HCT116 (cell line): ENCODE results near the gene AFAP1L2. TPM values are rescaled to one million over a fixed set of nuclear protein-coding genes. Genes with fewer than 3 reads are reported as not detected.

Source experiments
- ATAC-seq: fragments of 200-7000 bp; cut with Tn5 transposase; 2 replicates; pipeline ENCODE4 v1.9.1; 2020; ENCODE audit warnings: mild to moderate bottlenecking, moderate library complexity
- BruUV-seq: library from RNA; stranded (reverse); fragments of 400-500 nt; replicated peaks from 2 replicates; lab custom pipeline; 2021; lab: Mats Ljungman, UMichigan
- CTCF ChIA-PET: fragments of 300-600 bp; sonication (Branson Sonifier 250); formaldehyde crosslinking; loops from one replicate; lab custom pipeline; 2021; ENCODE audit warnings: antibody characterized with exemption; lab: Charles Lee
- POLR2A ChIA-PET: fragments of 300-600, 350-600 bp; sonication (Branson Sonifier 250); formaldehyde crosslinking; loops from one replicate; lab custom pipeline; 2021; ENCODE audit warnings: antibody characterized with exemption; lab: Charles Lee
- RAD21 ChIA-PET, 2 experiments: fragments of 300-600 bp; sonication (Branson Sonifier 250); formaldehyde crosslinking; loops; one replicate each; lab custom pipeline; 2023; ENCODE audit warnings: low total read pairs in 2 of 2; ENCODE audit not compliant: uncharacterized antibody in 2 of 2, unreplicated experiment in 2 of 2, low non-redundant PET in 1 of 2; lab: Charles Lee
- DNase-seq: peaks from one replicate; pipeline ENCODE4 v3.0.0-alpha.2; 2010; ENCODE audit warnings: low read depth, low spot score
- H2AFZ ChIP-seq: fragments of 200-600 bp; shearing (Covaris generic), sonication (generic); 2 replicates; pipeline ENCODE4 v1.6.1; 2017; ENCODE audit warnings: low read depth, mixed run types, mixed read lengths, antibody characterized with exemption, low read length; ENCODE audit not compliant: poor library complexity, severe bottlenecking
- H3K27ac ChIP-seq: 2 replicates; pipeline ENCODE4 v1.5.1; 2012; ENCODE audit warnings: low read depth, low read length
- H3K27me3 ChIP-seq: fragments of 200-600 bp; sonication (generic); 2 replicates; pipeline ENCODE4 v1.6.1; 2016; ENCODE audit warnings: mixed run types, low read length, mixed read lengths; ENCODE audit not compliant: insufficient read depth
- H3K36me3 ChIP-seq, 2 experiments: fragments of 200-500 bp in 1 of 2; fragments of 200-600 bp in 1 of 2; sonication (Bioruptor generic) in 1 of 2; sonication (generic) in 1 of 2; 2 replicates each; pipeline versions ENCODE4 v1.5.1 to v1.6.1; 2014 to 2016; ENCODE audit warnings: low read length in 2 of 2, inconsistent platforms in 1 of 2, mixed read lengths in 1 of 2, mixed run types in 1 of 2; ENCODE audit not compliant: insufficient read depth in 2 of 2, control insufficient read depth in 1 of 2
- H3K4me1 ChIP-seq, 2 experiments: fragments of 200-600 bp in 1 of 2; sonication (generic) in 1 of 2; 2 replicates each; pipeline versions ENCODE4 v1.5.1 to v1.6.1; 2012 to 2017; ENCODE audit warnings: low read length in 2 of 2, inconsistent platforms in 1 of 2, mild to moderate bottlenecking in 1 of 2, mixed read lengths in 1 of 2, mixed run types in 1 of 2, moderate library complexity in 1 of 2; ENCODE audit not compliant: insufficient read depth in 2 of 2, control insufficient read depth in 1 of 2
- H3K4me2 ChIP-seq: fragments of 200-600 bp; sonication (generic); 2 replicates; pipeline ENCODE4 v1.6.1; 2017; ENCODE audit warnings: mixed run types, low read length, mixed read lengths
- H3K4me3 ChIP-seq, 2 experiments: fragments of 200-600 bp in 1 of 2; sonication (generic) in 1 of 2; replicated peaks in 1 of 2; 2 replicates each; pipeline ENCODE4 v1.5.1; 2011 to 2016; ENCODE audit warnings: low read length in 2 of 2, control low read depth in 1 of 2, low read depth in 1 of 2, mild to moderate bottlenecking in 1 of 2, mixed read lengths in 1 of 2, mixed run types in 1 of 2
- H3K79me2 ChIP-seq: fragments of 200-600 bp; sonication (generic); 2 replicates; pipeline ENCODE4 v1.6.1; 2017; ENCODE audit warnings: mild to moderate bottlenecking, mixed run types, low read length, moderate library complexity, mixed read lengths; ENCODE audit not compliant: insufficient read depth
- H3K9ac ChIP-seq: fragments of 200-600 bp; sonication (generic); 2 replicates; pipeline ENCODE4 v1.6.1; 2016; ENCODE audit warnings: low read length, mixed read lengths
- H3K9me2 ChIP-seq: fragments of 200-600 bp; sonication (generic), shearing (Covaris generic); 2 replicates; pipeline ENCODE4 v1.6.1; 2017; ENCODE audit warnings: mixed run types, mild to moderate bottlenecking, moderate library complexity; ENCODE audit not compliant: insufficient read depth
- H3K9me3 ChIP-seq, 2 experiments: fragments of 200-500 bp in 1 of 2; fragments of 200-600 bp in 1 of 2; sonication (Bioruptor generic) in 1 of 2; sonication (generic) in 1 of 2; 2 replicates each; pipeline ENCODE4 v1.6.1; 2014 to 2017; ENCODE audit warnings: low read length in 2 of 2, mixed read lengths in 2 of 2, inconsistent platforms in 1 of 2, low read depth in 1 of 2, mild to moderate bottlenecking in 1 of 2, mixed run types in 1 of 2, moderate library complexity in 1 of 2; ENCODE audit not compliant: control insufficient read depth in 1 of 2, insufficient read depth in 1 of 2
- H4K20me1 ChIP-seq: fragments of 200-600 bp; sonication (generic), shearing (Covaris generic); 2 replicates; pipeline ENCODE4 v1.6.1; 2017; ENCODE audit warnings: mixed run types, mild to moderate bottlenecking, moderate library complexity; ENCODE audit not compliant: insufficient read depth
- CTCF ChIP-seq, 3 experiments: fragments of 200-600 bp in 1 of 3; sonication (generic) in 1 of 3; IDR thresholded peaks in 2 of 3; conservative IDR thresholded peaks in 1 of 3; 2 replicates each; pipeline ENCODE4 v1.5.1; 2012 to 2017; ENCODE audit warnings: low read depth in 2 of 3, low read length in 2 of 3, antibody characterized with exemption in 1 of 3, borderline replicate concordance in 1 of 3, control low read depth in 1 of 3, mild to moderate bottlenecking in 1 of 3, mixed read lengths in 1 of 3, mixed run types in 1 of 3, moderate library complexity in 1 of 3; ENCODE audit not compliant: insufficient read depth in 1 of 3
- MAX ChIP-seq: IDR thresholded peaks from 2 replicates; pipeline ENCODE4 v1.6.1; 2012
- YY1 ChIP-seq: IDR thresholded peaks from 2 replicates; pipeline ENCODE4 v1.6.1; 2011; ENCODE audit warnings: low read length, low read depth, moderate library complexity, mild to moderate bottlenecking; ENCODE audit not compliant: insufficient replicate concordance; ENCODE audit errors: extremely low read depth
- intact Hi-C: fragments of 100-400 bp; cut with micrococcal nuclease; formaldehyde crosslinking; loops from 2 replicates; pipeline ENCODE4 v1.10.0; 2022
- total RNA-seq: library from RNA; stranded (reverse); gene quantifications from one replicate; pipeline ENCODE4 v1.2.1, GENCODE V29; 2021; ENCODE audit not compliant: unreplicated experiment
- TF ChIP-seq, protein P1 (sequence below): IDR thresholded peaks from 2 replicates; pipeline ENCODE4 v1.6.1; 2011; ENCODE audit warnings: mild to moderate bottlenecking, low read length, moderate library complexity; ENCODE audit not compliant: insufficient replicate concordance; ENCODE audit errors: extremely low read depth
- TF ChIP-seq, protein P2 (sequence below): IDR thresholded peaks from 2 replicates; pipeline ENCODE4 v1.6.1; 2012

Gene AFAP1L2
- total RNA-seq, 1 experiment from 2014 or later: 0.93 TPM

GRCh38 chr10:114362826-114363355 is 41.4 kb downstream of the AFAP1L2 start:
- ATAC-seq: no peak
- H3K4me1 ChIP-seq: no peaks in the 10 kb centered on the region
- TF ChIP-seq MAX (no peak), CTCF (IDR thresholded peaks at IDR 0.05 in 2 of 3, conservative IDR thresholded peaks at IDR 0.05 in 1 of 3; ENCODE audit: borderline replicate concordance in 1 of 3, insufficient read depth in 1 of 3, low read depth in 2 of 3, low read length in 2 of 3) (no peak), YY1 (no peak)
- TF ChIP-seq, protein P1, sequence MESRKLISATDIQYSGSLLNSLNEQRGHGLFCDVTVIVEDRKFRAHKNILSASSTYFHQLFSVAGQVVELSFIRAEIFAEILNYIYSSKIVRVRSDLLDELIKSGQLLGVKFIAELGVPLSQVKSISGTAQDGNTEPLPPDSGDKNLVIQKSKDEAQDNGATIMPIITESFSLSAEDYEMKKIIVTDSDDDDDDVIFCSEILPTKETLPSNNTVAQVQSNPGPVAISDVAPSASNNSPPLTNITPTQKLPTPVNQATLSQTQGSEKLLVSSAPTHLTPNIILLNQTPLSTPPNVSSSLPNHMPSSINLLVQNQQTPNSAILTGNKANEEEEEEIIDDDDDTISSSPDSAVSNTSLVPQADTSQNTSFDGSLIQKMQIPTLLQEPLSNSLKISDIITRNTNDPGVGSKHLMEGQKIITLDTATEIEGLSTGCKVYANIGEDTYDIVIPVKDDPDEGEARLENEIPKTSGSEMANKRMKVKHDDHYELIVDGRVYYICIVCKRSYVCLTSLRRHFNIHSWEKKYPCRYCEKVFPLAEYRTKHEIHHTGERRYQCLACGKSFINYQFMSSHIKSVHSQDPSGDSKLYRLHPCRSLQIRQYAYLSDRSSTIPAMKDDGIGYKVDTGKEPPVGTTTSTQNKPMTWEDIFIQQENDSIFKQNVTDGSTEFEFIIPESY: no peak
- TF ChIP-seq, protein P2, sequence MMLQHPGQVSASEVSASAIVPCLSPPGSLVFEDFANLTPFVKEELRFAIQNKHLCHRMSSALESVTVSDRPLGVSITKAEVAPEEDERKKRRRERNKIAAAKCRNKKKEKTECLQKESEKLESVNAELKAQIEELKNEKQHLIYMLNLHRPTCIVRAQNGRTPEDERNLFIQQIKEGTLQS: no peak
- TF ChIP-seq, all 23 proteins: peak for 0
- no peak overlapping the region for H3K4me3 ChIP-seq
- no peaks in the 10 kb centered on the region for H3K9me3 ChIP-seq
- no peaks in the 10 kb centered on the region for H3K9me2 ChIP-seq
- no peak overlapping the region for H3K9ac ChIP-seq
- RAD21 ChIA-PET: no interaction called here
- H2AFZ ChIP-seq: no peak overlapping the region
- H3K36me3 ChIP-seq: no peaks in the 10 kb centered on the region
- no TSS peak for BruUV-seq
- no peaks in the 10 kb centered on the region for H4K20me1 ChIP-seq
- H3K27me3 ChIP-seq: peaks cover 35% of the 10 kb centered on the region
- CTCF ChIA-PET: no interaction called here
- no peaks in the 10 kb centered on the region for H3K79me2 ChIP-seq
- intact Hi-C loops: no loop called here
- no peak overlapping the region for H3K27ac ChIP-seq
- no peak overlapping the region for H3K4me2 ChIP-seq
- DNase-seq: no peak
- POLR2A ChIA-PET: no interaction called here
